ENCODE measurements around the gene SMAP2.
"Not testable (repeated sequence)": the region's sequence is repeated elsewhere in the genome, so short reads cannot be mapped to it uniquely, and the experiment has no call there.

Gene SMAP2

GRCh38 chr1:40373323-40374283 lies at the start of gene SMAP2:
Gene SMAP2 (plus strand): TSS chr1:40373727. CDS start chr1:40374121, 394 bp downstream.
- DNase-seq: peak; percentile 96

- not testable (repeated sequence) for DNase-seq
These were observed 42.1 kb upstream of the SMAP2 start for GRCh38 chr1:40331403-40331802.

- no peak for DNase-seq
These were observed 40.8 kb upstream of the SMAP2 start for GRCh38 chr1:40332695-40333094.

GRCh38 chr1:40337443-40337842 lies 36.1 kb upstream of the SMAP2 start:
- no peak for DNase-seq

GRCh38 chr1:40338745-40339419 lies 34.6 kb upstream of the SMAP2 start:
- peak; percentile 52 for DNase-seq

- no peak for DNase-seq
These were observed 33.9 kb upstream of the SMAP2 start for GRCh38 chr1:40339420-40340323.

GRCh38 chr1:40341491-40342380 lies 31.8 kb upstream of the SMAP2 start:
- no peak for DNase-seq

- DNase-seq: not testable (repeated sequence)
These were observed 31.2 kb upstream of the SMAP2 start for GRCh38 chr1:40342381-40342717.

- DNase-seq: no peak
These were observed 28.9 kb upstream of the SMAP2 start for GRCh38 chr1:40344597-40344996.

GRCh38 chr1:40350391-40350790 lies 23.1 kb upstream of the SMAP2 start:
- DNase-seq: no peak

GRCh38 chr1:40351124-40351523 lies 22.4 kb upstream of the SMAP2 start:
- no peak for DNase-seq

GRCh38 chr1:40352126-40352525 lies 21.4 kb upstream of the SMAP2 start:
- DNase-seq: no peak

GRCh38 chr1:40353082-40353481 lies 20.4 kb upstream of the SMAP2 start:
- DNase-seq: no peak

GRCh38 chr1:40357625-40358024 lies 15.9 kb upstream of the SMAP2 start:
- DNase-seq: no peak

- no peak for DNase-seq
These were observed 12.9 kb upstream of the SMAP2 start for GRCh38 chr1:40360631-40361030.

GRCh38 chr1:40361201-40361600 lies 12.3 kb upstream of the SMAP2 start:
- no peak for DNase-seq

- DNase-seq: no peak
These were observed 11.9 kb upstream of the SMAP2 start for GRCh38 chr1:40361637-40362036.

GRCh38 chr1:40362199-40362598 lies 11.3 kb upstream of the SMAP2 start:
- DNase-seq: no peak

- no peak for DNase-seq
These were observed 10.8 kb upstream of the SMAP2 start for GRCh38 chr1:40362699-40363098.

GRCh38 chr1:40363721-40364120 lies 9.8 kb upstream of the SMAP2 start:
- DNase-seq: no peak

- DNase-seq: no peak
These were observed 1.7 kb upstream of the SMAP2 start for GRCh38 chr1:40371707-40372258.
